Lung (tissue), 12 donors: ENCODE data around the gene MUC6. TPM values are rescaled to one million over a fixed set of nuclear protein-coding genes. Genes with fewer than 3 reads are reported as not detected.

ENCODE experiments used
- ATAC-seq: fragments of 200-7000 bp; cut with Tn5 transposase; one replicate; pipeline ENCODE4 v1.9.1; 2020; ENCODE audit warnings: moderate number of reproducible peaks; ENCODE audit not compliant: insufficient read depth, low FRiP score
- DNase-seq, 3 donors: peaks; one replicate each; pipeline ENCODE4 v3.0.0-alpha.2; 2013 to 2017
- H3K27ac ChIP-seq, 2 donors: one replicate each; pipeline ENCODE4 v1.5.1; 2013; ENCODE audit warnings: mild to moderate bottlenecking in 2 of 2, moderate library complexity in 2 of 2, control low read depth in 1 of 2, inconsistent platforms in 1 of 2, low read depth in 1 of 2, low read length in 1 of 2
- H3K27me3 ChIP-seq, 3 donors: one replicate each; pipeline ENCODE4 v1.5.1; 2013; ENCODE audit warnings: low read length in 2 of 3; ENCODE audit not compliant: control insufficient read depth in 3 of 3, insufficient read depth in 3 of 3
- H3K36me3 ChIP-seq, 4 donors: one replicate each; pipeline ENCODE4 v1.5.1; 2013; ENCODE audit warnings: low read length in 4 of 4, mild to moderate bottlenecking in 1 of 4, moderate library complexity in 1 of 4; ENCODE audit not compliant: control insufficient read depth in 4 of 4, insufficient read depth in 4 of 4
- H3K4me1 ChIP-seq, 5 donors: one replicate each; pipeline ENCODE4 v1.5.1; 2013; ENCODE audit warnings: low read length in 5 of 5, mild to moderate bottlenecking in 2 of 5, moderate library complexity in 1 of 5; ENCODE audit not compliant: control insufficient read depth in 5 of 5, insufficient read depth in 5 of 5
- H3K4me3 ChIP-seq: one replicate; pipeline ENCODE4 v1.5.1; 2013; ENCODE audit warnings: mild to moderate bottlenecking, control low read depth, moderate library complexity
- H3K9ac ChIP-seq, 2 donors: one replicate each; pipeline ENCODE4 v1.5.1; 2013; ENCODE audit warnings: low read length in 2 of 2, control low read depth in 1 of 2; ENCODE audit not compliant: insufficient read depth in 1 of 2
- H3K9me3 ChIP-seq, 4 donors: one replicate each; pipeline ENCODE4 v1.5.1; 2013; ENCODE audit warnings: low read length in 3 of 4, mild to moderate bottlenecking in 1 of 4, moderate library complexity in 1 of 4; ENCODE audit not compliant: control insufficient read depth in 4 of 4, insufficient read depth in 3 of 4
- WGBS, 2 donors: extraction: QIAGEN DNeasy Blood & Tissue Kit; methylation state at CpG; one replicate each; pipeline ENCODE4 v1.1.7; 2013; 5-methylcytosine and 5-hydroxymethylcytosine counted together
- polyA plus RNA-seq, 2 donors: library from polyadenylated mRNA; stranded (reverse); fragments of 200-250 nt; gene quantifications; one replicate each; pipeline ENCODE4 v1.2.1, GENCODE V29; 2013
- total RNA-seq, 2 donors: library from RNA; depleted of rRNA in 1 of 2; stranded (reverse); fragments of >200 nt in 1 of 2; gene quantifications; one replicate each; pipeline ENCODE4 v1.2.1, GENCODE V29; 2014 to 2021
- TF ChIP-seq, protein P1 (sequence below): IDR thresholded peaks from 2 replicates; pipeline ENCODE4 v1.5.1; 2012; ENCODE audit warnings: mild to moderate bottlenecking; ENCODE audit errors: control extremely low read depth, extremely low read depth
- donor health status: control.
- donor health status: control.
- donor health status: Bipolar disorder and iron deficiency.
- donor health status: healthy.
- donor health status: DM: yes; HTN: yes; CAD: no.

MUC6 gene
- total and polyA plus RNA-seq, 4 donors: 0.01 to 0.92 (median 0.06) TPM; not detected in 1

DNA sequence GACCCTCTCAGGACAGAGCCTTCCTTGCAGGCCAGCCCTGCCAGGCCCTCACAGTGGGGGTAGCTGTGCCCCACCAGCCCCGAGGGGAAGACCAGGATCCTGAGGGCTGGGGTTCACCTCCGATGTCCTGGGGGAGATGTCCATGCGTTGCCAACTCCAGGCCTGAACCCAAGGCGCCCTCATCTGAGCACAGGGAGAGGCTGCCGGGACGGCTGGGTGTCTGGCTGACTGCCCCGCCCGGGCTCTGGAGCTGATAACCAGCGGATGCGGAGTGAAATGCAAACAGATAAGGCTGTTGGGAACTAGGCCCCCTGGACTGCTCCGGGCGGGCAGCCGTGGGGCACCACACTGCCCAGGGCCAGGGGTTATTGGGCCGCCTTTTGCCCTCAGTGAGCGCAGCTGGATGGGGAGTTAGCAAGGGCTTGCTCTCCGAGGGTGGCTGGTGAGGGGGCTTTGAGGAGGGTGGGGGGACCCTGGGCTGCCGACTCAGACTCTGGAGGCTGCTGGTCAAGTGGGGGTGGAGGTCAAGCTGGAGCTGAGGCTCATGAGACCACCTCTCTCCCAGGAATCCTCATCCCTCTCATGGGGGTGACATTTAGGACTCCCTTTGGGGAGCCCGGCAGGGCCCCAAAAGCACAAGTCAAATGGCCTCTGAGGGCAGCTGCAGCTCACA is 5.6 kb upstream of the MUC6 start:
- TF ChIP-seq, protein P1, sequence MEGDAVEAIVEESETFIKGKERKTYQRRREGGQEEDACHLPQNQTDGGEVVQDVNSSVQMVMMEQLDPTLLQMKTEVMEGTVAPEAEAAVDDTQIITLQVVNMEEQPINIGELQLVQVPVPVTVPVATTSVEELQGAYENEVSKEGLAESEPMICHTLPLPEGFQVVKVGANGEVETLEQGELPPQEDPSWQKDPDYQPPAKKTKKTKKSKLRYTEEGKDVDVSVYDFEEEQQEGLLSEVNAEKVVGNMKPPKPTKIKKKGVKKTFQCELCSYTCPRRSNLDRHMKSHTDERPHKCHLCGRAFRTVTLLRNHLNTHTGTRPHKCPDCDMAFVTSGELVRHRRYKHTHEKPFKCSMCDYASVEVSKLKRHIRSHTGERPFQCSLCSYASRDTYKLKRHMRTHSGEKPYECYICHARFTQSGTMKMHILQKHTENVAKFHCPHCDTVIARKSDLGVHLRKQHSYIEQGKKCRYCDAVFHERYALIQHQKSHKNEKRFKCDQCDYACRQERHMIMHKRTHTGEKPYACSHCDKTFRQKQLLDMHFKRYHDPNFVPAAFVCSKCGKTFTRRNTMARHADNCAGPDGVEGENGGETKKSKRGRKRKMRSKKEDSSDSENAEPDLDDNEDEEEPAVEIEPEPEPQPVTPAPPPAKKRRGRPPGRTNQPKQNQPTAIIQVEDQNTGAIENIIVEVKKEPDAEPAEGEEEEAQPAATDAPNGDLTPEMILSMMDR: no peak
- peak in 2 of 3 donors; percentile 19 to 32 for DNase-seq
- no peak for ATAC-seq

DNA sequence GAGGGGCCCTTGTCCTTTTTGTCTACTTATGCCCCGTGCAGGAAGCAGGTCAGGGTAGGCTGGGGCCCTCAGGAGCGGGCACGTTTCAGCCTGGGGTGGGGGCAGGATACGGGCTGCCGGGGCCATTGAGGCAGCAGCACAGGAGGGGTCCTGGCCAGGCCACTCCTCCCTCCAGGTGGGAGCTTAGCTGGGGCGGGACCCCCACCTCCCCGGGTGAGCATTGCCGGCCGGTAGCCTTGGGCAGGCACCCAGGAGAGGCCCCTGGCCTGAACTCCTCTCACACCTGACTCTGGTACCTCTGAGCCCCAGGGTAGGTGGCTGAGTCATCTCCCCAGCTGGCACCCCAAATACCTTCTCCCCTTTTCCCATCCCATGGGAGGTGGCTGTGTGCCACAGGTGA is 5.0 kb upstream of the MUC6 start:
- Histone ChIP-seq H3K9me3 (peaks cover 0 to 2% (median 0%) of the 10 kb centered on the region in 4 donors), H3K9ac (no peak overlapping the region), H3K27me3 (peaks cover 0 to 2% (median 0%) of the 10 kb centered on the region in 3 donors), H3K27ac (no peak overlapping the region), H3K36me3 (no peaks in the 10 kb centered on the region), H3K4me3 (no peak overlapping the region), H3K4me1 (peaks cover 0 to 13% (median 1%) of the 10 kb centered on the region in 5 donors)
- WGBS, 2 donors: 75 to 92% methylated on average over 9 of the region's 9 CpGs
- TF ChIP-seq, protein P1: no peak
- DNase-seq (no peak), ATAC-seq (no peak)

More for the DNA sequence above, 5.6 kb upstream of the MUC6 start:
- Histone ChIP-seq H3K27me3 (no peaks in the 10 kb centered on the region), H3K9ac (no peak overlapping the region), H3K4me1 (peaks cover 0 to 13% (median 1%) of the 10 kb centered on the region in 5 donors), H3K36me3 (no peaks in the 10 kb centered on the region), H3K27ac (no peak overlapping the region), H3K9me3 (peaks cover 0 to 2% (median 0%) of the 10 kb centered on the region in 4 donors), H3K4me3 (no peak overlapping the region)
- 55 to 78% methylated on average over 18 of the region's 18 CpGs for WGBS, 2 donors

DNA sequence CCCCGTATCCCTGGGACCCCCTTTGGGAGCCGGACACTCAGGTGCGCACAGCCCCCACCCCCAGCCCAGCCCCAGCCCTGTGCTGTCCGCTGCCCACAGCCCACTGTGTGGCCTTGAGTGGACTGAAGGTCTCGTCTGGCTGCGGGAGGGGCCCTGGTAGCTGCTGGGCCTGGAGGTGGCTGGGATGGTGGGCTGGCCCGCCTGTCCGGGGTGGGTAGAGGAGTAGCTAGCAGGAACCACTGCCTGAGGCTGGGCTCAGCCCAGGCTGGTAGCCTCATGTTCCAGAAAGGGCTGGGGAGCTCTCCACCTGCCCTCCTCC is 4.6 kb upstream of the MUC6 start:
- no peak overlapping the region for H3K27ac ChIP-seq
- H3K4me1 ChIP-seq: peaks cover 0 to 13% (median 1%) of the 10 kb centered on the region in 5 donors
- DNase-seq: no peak
- peaks cover 0 to 2% (median 0%) of the 10 kb centered on the region in 4 donors for H3K9me3 ChIP-seq
- 87 to 88% methylated on average over 8 of the region's 8 CpGs for WGBS, 2 donors
- H3K27me3 ChIP-seq: peaks cover 0 to 6% (median 0%) of the 10 kb centered on the region in 3 donors
- no peak overlapping the region for H3K9ac ChIP-seq
- no peak overlapping the region for H3K4me3 ChIP-seq
- no peaks in the 10 kb centered on the region for H3K36me3 ChIP-seq
- ATAC-seq: no peak
- TF ChIP-seq, protein P1: no peak
